Ishikawa (cell line): ENCODE data around the gene CDK6.

Experiments
- FOXM1 ChIP-seq: IDR thresholded peaks from 2 replicates; pipeline ENCODE4 v1.6.1; 2012; ENCODE audit warnings: low read depth, borderline replicate concordance
- RAD21 ChIP-seq: IDR thresholded peaks from 2 replicates; pipeline ENCODE4 v1.6.1; 2012; ENCODE audit warnings: low read depth

- no peak for TF ChIP-seq RAD21
- no peak for TF ChIP-seq FOXM1
These were observed 155.9 kb downstream of the CDK6 start for GRCh38 chr7:92680442-92680841.
